Parathyroid adenoma (tissue), 2 donors: ENCODE results near the gene TEX22.

Source experiments
- H2AFZ ChIP-seq: fragments of 300-600 bp; sonication (generic); one replicate; pipeline ENCODE4 v1.7.0; 2017; ENCODE audit warnings: antibody characterized with exemption, mild to moderate bottlenecking
- H3K27ac ChIP-seq: fragments of 300-600 bp; sonication (generic); one replicate; pipeline ENCODE4 v1.7.0; 2017
- H3K27me3 ChIP-seq: fragments of 300-600 bp; sonication (generic); one replicate; pipeline ENCODE4 v1.7.0; 2017; ENCODE audit warnings: low read length; ENCODE audit not compliant: control insufficient read depth, insufficient read depth
- H3K36me3 ChIP-seq: fragments of 300-600 bp; sonication (generic); one replicate; pipeline ENCODE4 v1.7.0; 2017; ENCODE audit warnings: low read length; ENCODE audit not compliant: control insufficient read depth, insufficient read depth
- H3K4me1 ChIP-seq: fragments of 300-600 bp; sonication (generic); one replicate; pipeline ENCODE4 v1.7.0; 2017; ENCODE audit warnings: control low read depth
- H3K4me2 ChIP-seq: fragments of 300-600 bp; sonication (generic); one replicate; pipeline ENCODE4 v1.7.0; 2017; ENCODE audit warnings: low read length
- H3K4me3 ChIP-seq: fragments of 300-600 bp; sonication (generic); one replicate; pipeline ENCODE4 v1.7.0; 2017; ENCODE audit warnings: low read depth, low read length
- H3K79me2 ChIP-seq: fragments of 300-600 bp; sonication (generic); one replicate; pipeline ENCODE4 v1.7.0; 2017; ENCODE audit warnings: control low read depth
- H3K9ac ChIP-seq: fragments of 300-600 bp; sonication (generic); one replicate; pipeline ENCODE4 v1.7.0; 2017; ENCODE audit warnings: mild to moderate bottlenecking
- H3K9me3 ChIP-seq: fragments of 300-600 bp; sonication (generic); one replicate; pipeline ENCODE4 v1.7.0; 2017; ENCODE audit warnings: low read length; ENCODE audit not compliant: control insufficient read depth
- CTCF ChIP-seq: fragments of 300-600 bp; sonication (generic); IDR thresholded peaks from one replicate; pipeline ENCODE4 v1.7.0; 2017; ENCODE audit warnings: antibody characterized with exemption, mild to moderate bottlenecking
- donor health status: primary hyperparathyroidism.

TEX22 gene

GRCh38 chr14:105376521-105377440, 21.6 kb upstream of the TEX22 start:
- TF ChIP-seq CTCF = no peak
- no peak overlapping the region for H3K9ac ChIP-seq
- no peak overlapping the region for H2AFZ ChIP-seq
- H3K4me1 ChIP-seq = no peaks in the 10 kb centered on the region
- H3K4me2 ChIP-seq = no peak overlapping the region
- H3K4me3 ChIP-seq = no peak overlapping the region
- H3K9me3 ChIP-seq = no peaks in the 10 kb centered on the region
- H3K27ac ChIP-seq = no peak overlapping the region
- no peaks in the 10 kb centered on the region for H3K36me3 ChIP-seq
- peaks cover 2% of the 10 kb centered on the region for H3K79me2 ChIP-seq
- H3K27me3 ChIP-seq = no peaks in the 10 kb centered on the region

- no peaks in the 10 kb centered on the region for H3K36me3 ChIP-seq
- no peak overlapping the region for H3K4me3 ChIP-seq
- H3K9ac ChIP-seq = no peak overlapping the region
- no peak overlapping the region for H3K27ac ChIP-seq
- H3K27me3 ChIP-seq = no peaks in the 10 kb centered on the region
- no peak overlapping the region for H3K4me2 ChIP-seq
- H3K9me3 ChIP-seq = no peaks in the 10 kb centered on the region
- H3K4me1 ChIP-seq = no peaks in the 10 kb centered on the region
- no peak overlapping the region for H2AFZ ChIP-seq
- peaks cover 2% of the 10 kb centered on the region for H3K79me2 ChIP-seq
- no peak for TF ChIP-seq CTCF
These were observed 20.7 kb upstream of the TEX22 start for GRCh38 chr14:105377555-105378182.

- peaks cover 2% of the 10 kb centered on the region for H3K79me2 ChIP-seq
- H3K9me3 ChIP-seq = no peaks in the 10 kb centered on the region
- TF ChIP-seq CTCF = no peak
- H3K4me2 ChIP-seq = no peak overlapping the region
- no peaks in the 10 kb centered on the region for H3K36me3 ChIP-seq
- no peak overlapping the region for H3K9ac ChIP-seq
- H3K4me1 ChIP-seq = no peaks in the 10 kb centered on the region
- H3K27me3 ChIP-seq = no peaks in the 10 kb centered on the region
- no peak overlapping the region for H3K4me3 ChIP-seq
- no peak overlapping the region for H3K27ac ChIP-seq
- no peak overlapping the region for H2AFZ ChIP-seq
These were observed 20.1 kb upstream of the TEX22 start for GRCh38 chr14:105378199-105378598.

- no peak overlapping the region for H2AFZ ChIP-seq
- peaks cover 2% of the 10 kb centered on the region for H3K79me2 ChIP-seq
- no peak overlapping the region for H3K4me2 ChIP-seq
- H3K4me3 ChIP-seq = no peak overlapping the region
- no peak for TF ChIP-seq CTCF
- no peaks in the 10 kb centered on the region for H3K4me1 ChIP-seq
- H3K27me3 ChIP-seq = no peaks in the 10 kb centered on the region
- H3K9ac ChIP-seq = no peak overlapping the region
- no peak overlapping the region for H3K27ac ChIP-seq
- no peaks in the 10 kb centered on the region for H3K36me3 ChIP-seq
- no peaks in the 10 kb centered on the region for H3K9me3 ChIP-seq
These were observed 19.3 kb upstream of the TEX22 start for GRCh38 chr14:105378873-105379685.
